Hematopoietic multipotent progenitor cell treated with erythropoietin and hydrocortisone succinate and interleukin-3 and kit ligand, for 17 days (in vitro differentiated cells): ENCODE results near the gene GIPC1.
"Not testable (repeated sequence)": the region's sequence is repeated elsewhere in the genome, so short reads cannot be mapped to it uniquely, and the experiment has no call there.

Source experiments
- DNase-seq: peaks from one replicate; pipeline ENCODE4 v3.0.0-alpha.2; 2015; ENCODE audit warnings: low spot score

Gene GIPC1

DNA sequence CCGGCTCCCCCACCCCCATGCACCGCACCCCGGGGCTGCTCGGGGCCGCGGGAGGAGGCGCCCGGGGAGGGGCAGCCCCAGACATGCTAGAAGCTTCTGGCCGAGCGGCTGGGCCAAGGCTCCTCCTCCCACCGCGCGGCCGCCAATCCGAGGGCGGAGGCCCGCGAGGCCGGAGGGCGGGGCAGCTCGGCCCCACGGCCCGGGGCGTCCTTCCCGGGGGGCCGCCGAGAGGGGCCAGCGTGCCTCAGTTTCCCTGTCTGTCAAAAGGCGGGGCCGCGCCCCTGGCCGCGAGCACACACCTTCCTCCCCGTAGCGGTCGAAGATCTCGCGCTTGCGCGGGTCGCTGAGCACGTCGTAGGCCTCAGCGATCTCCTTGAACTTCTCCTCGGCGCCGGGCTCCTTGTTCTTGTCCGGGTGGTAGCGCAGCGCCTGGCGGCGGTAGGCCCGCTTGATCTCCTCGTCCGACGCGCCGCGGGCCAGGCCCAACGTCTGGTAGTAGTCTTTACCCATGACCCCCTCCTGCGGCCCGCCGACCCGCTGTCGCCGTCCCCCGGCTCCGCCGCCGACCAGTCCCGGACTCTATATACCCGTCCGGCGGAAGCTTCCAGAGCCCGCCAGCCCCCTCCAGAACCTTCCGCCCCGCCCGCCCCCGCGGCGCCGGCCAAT lies 22.0 kb upstream of the GIPC1 start, which contains the start of gene DNAJB1:
Gene DNAJB1, minus strand, starts transcription at position 558 of the 666 bp plus-strand sequence. Its CDS starts 48 bp downstream, at position 510.
- DNase-seq, result peak; percentile 91

DNA sequence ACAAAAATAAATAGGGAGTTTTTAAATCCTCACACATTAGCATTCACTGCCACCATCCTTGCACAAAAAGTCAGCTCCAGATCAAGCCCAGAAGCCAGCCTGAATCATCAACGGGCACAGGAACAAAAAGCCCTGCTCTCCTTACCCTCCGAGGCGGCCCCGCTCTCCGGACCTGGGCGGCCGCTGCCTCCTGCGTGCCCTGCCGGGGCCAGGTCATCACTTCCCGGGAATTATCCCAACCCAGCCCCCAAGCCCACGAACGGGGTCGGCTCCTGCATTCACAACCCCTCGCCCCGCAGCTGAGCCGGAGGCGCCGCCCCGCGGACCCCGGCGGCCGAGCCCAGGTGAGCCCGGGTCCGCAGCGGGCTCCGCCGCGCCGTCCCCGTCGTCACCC lies 21.5 kb upstream of the GIPC1 start:
- no peak for DNase-seq

DNA sequence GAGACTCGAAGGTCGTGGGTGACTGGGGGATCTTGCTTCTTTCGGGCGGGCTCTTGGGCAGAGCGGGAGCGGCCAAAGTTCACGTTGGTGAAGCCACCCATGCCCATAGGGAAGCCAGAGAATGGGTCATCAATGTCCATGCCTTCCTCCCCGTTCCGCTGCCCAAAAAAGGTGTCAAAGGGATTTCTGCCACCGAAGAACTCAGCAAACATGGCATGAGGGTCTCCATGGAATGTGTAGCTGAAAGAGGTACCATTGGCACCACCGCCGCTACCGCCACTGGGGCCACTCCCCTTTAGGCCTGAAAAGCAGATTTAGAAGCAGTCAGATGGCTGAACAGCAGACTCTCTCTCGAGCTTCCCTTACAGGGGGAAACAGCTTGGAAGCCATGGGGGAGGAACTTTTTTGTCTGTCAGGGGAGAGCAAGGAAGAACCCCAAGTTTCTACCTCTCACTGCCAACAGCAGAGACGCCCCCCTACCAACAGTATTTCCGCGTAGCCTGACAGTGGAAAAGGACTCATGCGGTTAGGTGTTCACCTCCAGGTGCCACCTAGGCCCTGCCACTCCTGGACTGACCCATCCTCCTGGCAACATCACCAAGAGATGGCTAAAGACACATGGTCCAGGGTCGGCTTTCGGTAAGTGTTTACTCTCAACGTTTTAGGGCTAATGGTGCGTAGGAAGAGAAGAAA lies 21.0 kb upstream of the GIPC1 start:
- DNase-seq, result peak; percentile 56

DNA sequence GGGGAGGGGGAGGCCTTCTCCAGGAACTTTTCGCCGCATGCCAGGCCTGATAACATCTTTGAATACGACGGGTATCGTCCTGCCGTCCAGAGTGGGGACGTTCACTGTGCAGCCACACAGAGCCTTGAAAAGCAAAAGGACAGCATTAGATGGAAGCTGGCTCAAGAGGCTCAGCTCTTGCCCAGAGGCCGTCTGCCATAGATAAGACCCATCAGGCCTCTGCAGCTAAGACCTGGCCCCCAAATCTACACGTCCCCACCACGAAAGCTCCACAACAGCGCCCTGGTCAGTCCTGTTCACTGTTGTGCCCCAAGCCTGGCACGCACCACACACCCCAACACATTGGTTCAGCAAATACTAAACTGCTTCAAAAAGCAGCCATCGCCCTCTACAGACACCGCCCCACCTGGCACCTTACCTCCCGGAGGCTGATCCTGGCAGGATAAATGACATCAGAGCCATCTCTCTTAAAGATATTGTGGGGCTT lies 20.2 kb upstream of the GIPC1 start:
- DNase-seq, result peak; percentile 38

DNA sequence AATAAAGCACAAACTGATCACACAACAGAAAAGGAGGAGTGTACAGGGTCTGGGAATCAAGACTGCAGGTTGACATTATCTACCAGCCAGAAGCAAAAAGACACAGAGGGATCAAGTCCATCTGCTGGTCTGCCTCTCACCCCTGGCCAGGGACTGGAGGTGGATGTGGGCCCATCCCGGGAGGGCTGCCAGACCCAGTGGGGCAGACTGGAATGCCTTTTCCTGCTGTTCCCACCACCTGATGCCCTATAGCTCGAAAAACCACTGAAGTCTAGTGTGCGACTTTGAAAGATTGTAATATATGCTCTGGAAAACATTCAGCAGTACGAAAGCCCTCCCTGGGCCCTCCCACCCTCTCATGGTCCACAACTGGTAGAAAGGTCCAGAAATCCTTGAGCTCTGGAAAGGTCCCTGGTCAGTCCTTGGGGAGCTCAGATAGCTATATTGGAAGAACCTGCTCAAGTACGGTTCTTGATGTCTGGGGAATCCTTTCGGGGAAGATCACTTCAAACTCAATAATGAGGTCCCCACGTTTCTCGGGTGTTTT lies 19.6 kb upstream of the GIPC1 start:
- DNase-seq, result no peak

DNA sequence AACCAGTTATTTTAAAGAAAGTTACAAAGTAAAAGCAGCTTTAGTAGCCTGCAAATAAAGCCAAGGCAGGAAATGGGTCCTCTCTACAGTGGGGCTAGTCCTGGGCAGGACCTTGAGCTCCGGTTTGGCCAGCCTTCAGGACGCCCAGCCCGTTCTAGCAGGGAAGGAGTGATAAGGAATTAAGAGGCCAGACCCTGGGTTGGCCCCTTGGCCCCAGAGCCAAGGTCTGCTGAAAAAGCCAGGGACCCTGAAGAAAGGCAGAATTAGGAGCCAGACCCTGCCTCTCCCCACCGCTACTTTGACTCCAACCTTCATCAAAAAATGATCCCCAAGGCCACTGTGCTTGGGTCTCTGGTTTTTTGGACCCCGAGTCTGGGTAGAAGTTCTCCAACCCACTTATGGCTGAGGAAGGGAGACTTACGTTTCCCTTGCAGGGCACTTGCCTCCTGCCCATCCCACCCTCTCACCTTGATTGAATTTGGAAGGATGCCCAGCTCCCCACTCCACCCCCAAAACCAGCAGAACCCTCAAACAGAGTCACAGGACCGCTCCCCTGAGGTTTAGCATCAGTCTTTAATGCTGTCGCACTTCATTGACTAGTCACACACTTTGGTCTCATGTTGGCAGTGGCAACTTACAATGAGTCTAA lies 18.4 kb upstream of the GIPC1 start:
- DNase-seq, result no peak

DNA sequence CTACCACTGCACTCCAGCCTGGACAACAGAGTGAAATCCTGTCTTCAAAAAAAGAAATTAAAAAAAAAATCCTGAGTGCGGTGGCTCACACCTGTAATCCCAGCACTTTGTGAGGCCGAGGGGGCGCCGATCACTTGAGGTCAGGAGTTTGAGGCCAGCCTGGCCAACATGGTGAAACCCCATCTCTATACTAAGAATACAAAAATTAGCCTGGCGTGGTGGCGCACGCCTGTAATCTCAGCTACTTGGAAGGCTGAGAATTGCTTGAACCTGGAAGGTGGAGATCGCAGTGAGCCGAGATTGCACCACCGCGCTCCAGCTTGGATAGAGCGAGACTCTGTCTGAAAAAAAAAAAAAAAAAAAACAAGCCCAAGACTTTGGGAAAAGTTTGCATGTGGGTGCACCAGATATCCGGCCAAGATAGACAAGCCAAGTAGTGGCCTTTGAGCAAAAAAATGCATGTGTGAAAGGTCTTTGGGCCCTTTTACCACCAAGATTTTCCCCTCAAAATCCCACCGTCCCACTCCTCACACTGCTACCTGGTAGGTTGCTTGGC lies 16.6 kb upstream of the GIPC1 start:
- no peak for DNase-seq

DNA sequence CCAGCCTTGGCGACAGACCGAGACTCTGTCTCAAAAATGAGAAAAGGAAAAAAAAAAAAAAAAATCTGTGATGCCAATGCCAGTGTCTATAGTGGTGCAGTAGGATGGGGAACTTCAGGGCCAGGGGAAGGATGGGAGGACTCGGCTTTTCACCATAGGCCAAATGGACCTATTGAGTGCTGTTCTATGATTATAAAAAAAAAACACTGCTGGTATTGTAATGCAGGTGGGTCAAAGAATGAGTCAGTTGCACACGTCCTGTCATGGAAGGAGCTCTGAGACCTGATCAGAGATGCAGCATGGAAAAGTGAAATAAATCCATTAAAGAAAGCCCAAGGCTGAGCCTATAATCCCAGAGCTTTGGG lies 15.3 kb upstream of the GIPC1 start:
- no peak for DNase-seq

DNA sequence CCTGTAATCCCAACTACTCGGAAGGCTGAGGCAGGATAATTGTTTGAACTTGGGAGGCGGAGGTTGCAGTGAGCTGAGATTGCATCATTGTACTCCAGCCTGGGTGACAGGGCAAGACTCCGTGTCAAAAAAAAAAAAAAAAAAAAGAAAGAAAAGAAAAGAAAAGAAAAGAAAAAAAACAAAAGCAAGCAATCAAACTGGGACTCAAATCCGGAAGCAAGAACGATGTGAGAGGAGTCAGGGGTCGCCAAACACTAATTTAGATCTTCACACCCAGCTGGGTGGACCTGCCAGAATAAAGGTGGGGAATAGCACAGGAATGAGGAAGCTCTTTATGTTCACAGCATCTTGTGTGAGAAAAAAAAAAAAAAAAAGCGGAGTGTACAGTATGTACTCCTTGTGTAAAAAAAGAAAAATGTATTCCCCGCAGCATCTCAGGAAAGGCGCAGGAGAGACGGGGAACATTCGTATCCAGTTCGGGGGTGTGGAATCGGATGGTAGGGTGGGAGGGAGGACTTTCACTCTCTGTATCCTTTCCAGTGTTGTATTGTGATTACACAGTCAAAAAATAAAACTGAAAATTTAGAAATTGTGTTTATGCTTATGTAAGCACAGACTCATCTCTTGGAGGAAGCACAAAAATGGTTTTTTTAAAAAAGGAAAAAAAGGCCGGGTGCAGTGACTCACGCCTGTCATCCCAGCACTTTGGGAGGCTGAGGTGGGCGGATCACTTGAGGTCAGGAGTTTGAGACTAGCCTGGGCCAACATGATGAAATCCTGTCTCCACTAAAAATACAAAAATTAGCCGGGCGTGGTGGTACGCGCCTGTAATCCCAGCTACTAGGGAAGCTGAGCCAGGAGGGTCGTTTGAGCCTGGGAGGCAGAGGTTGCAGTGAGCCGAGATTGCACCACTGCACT lies 14.6 kb upstream of the GIPC1 start:
- DNase-seq, result no peak

DNA sequence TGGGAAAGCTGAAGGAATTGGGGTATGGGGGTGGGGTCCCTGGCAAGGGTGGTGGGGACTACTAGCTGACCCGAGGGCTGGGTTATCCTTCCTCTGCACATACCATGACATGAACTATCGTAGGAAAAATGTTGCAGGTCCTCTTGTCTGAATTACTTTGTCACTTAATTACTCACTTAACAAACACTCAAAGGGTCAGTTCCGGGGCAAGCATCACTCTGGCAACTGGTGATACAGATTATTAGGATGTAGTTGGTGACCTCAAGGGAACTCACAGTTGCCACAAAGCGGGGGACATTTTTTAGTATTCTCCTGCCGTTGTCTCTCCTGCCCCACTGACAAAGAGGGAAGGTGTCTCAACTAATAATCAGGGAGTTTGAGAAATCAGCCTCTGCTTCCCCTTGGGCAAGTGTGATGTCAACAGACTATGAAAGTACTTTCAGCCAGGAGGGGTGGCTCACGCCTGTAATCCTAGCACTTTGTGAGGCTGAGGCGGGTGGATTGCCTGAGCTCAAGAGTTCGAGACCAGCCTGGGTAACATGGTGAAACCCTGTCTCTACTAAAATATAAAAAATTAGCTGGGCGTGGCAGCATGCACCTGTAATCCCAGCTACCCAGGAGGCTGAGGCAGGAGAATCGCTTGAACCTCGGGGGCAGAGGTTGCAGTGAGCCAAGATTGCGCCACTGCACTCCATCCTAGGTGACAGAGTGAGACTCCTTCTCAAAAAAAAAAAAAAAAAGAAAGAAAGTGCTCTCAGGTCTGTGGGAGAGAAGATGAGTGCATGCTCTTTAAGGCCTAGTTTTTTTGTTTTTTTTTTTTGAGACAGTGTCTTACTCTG lies 12.0 kb upstream of the GIPC1 start:
- DNase-seq, result no peak

DNA sequence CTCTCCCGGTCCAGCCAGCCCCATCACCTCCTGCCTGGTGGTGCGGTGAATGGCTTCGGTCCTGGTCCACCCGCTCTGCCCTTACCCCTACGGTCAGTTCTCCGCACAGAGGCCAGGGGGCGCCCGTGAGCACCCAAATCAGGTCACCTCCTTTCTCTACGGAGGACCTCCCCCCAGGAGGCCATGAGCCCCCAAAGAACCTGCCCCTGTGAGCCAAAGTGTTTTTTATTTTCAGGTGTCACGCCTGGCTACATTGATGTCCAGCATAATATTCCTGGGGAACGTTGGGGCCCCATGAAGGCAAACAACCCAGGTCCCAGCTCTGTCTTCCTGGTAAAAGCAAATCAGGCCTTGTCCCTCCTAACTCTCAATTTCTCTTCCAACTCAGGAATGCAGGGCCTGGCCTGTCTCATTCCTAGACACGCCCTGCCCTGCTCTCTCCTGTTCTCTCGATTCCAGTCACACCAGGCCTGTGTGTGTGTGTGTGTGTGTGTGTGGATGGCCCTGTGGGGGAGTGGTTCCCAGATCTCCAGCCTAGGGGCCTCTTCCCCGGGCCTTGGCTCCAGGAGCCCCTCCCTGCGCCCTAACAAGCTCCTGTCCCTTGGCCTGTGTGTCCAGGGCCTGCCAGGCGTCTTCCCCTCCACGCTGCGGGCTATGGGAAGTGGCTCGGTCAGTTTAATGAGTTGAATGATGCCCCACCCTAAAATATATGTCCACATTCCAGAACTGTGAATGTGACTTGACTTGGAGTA lies 9.7 kb upstream of the GIPC1 start:
- DNase-seq, result peak; percentile 78

DNA sequence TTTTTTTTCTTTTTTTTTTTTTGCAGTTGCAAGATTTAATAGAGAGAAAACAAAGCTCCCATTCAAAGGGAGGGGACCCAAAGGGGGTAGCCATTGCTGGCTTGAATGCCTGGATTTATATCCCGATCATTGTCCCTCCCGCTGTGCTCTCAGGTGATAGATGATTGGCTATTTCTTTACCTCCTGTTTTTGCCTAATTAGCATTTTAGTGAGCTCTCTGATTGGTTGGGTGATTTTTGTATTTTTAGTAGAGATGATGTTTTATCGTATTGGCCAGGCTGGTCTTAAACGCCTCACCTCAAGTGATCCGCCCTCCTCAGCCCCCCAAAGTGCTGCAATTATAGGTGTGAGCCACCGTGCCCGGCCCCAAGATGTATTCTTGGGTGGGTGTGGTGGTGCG lies 8.6 kb upstream of the GIPC1 start:
- DNase-seq, result not testable (repeated sequence)

DNA sequence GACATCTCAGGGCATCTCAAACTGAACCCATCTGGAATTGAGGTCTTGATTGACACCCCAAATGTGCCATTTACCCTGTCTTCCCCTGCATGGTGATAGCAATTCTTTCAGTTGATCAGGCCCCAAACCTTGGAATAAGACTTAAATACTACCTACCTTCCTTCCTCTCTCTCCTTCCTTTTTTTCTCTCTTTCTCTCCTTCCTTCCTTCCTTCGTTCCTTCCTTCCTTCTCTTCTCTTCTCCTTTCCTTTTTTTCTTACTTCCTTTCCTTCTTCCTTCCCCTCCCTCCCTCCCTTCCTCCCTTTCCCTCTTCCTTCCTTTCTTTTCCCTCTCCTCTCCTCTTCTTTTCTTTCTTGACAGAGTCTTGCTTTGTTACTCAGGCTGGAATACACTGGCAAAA lies 7.4 kb upstream of the GIPC1 start:
- DNase-seq, result no peak

DNA sequence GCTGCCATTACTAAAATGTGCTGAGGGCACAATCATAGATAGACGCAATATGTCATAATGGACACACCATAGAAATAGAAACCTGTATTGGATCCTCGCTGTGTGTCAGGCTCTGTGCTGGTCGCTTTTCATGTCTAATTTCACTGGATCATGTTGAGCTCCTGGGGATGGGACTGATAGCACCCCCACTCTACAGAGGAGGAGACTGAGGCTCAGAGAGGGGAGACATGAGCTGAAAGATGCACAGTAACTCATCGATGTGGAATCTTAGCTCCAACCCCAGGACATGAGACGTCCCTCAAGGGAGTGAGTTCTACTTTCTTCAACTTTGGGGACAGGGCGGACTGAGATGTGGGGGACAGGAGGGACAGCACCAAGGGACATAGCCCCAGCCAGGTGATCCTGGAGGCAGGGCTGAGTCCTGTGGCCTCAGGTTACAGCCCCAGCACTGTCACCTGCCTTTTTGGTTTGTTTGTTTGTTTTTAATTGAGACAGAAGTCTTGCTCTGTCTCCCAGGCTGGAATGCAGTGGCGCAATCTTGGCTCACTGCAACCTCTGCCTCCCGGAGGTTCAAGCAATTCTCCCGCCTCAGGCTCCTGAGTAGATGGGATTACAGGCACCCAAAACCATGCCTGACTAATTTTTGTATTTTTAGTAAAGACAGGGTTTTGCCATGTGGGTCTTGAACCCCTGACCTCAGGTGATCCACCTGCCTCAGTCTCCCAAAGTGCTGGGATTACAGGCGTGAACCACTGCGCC lies 6.6 kb upstream of the GIPC1 start:
- DNase-seq, result no peak

DNA sequence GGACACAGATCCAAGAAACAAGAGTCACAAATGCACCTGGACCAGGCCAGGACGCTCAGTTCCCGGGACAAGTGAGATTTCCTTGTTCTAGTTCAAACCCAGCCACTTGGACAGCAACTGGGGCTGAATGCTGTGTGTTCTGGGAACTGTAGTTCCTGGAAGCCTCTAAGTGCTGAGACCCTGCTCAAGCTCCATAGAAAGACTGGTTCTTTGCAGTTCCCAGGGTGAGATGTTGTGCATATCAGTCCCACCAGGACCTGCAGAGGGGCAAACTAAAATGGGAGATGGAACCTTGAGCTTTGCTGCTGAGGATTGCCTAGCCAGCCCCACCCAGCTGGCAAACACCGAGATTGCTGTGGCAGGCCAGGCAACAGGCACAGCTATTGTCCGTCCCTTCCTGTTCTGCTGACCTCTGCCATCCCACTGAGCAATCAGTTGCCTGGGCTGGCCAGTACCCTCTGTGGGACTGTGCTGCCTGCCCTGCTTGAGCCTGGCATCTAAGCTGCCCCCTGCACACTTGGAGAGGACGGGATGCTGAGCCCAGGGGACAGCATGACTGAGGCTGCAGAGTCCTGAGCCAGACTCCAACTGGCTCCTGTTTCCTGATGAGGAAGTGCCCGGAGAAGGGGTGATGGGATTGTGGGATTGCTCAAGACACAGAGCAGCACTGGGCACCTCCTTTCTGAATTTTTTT lies 1.4 kb upstream of the GIPC1 start:
- DNase-seq, result no peak

DNA sequence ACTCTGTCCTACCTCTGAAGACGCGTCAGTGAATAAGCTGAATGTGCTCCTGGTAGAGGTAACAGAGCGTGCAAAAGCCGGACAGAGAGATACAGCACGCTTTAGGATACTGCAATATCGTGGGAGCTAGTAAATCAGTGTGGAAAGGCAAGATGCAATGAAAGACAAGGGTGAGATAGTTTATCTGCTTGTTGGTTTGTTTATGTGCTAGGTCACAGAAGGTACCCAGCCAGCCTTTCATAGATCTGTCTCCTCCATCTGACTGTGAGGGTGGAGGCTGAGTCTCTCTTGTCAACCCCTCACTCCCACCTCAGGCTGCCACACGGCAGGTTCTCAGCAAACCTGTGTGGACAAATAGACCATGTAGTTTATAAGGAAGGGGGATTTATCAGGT lies 904 bp upstream of the GIPC1 start:
- DNase-seq, result no peak

DNA sequence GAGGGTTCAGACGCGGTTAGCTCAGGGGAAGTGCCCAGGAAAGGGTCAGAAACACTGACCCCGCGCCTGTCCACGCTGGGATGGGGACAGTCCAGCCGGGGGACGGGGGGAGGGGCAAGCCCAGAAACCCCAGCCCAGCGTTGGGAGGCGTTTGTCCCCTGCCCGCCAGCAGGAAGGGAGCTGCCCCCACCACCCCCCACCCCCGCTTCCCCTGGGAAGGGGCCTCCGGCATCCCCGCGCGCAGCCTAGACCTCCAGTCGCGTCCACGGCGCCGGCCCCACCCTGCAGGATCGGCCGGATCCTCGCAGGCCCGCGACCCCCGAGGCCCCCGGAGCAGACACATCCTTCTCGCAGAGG lies 277 bp downstream of the GIPC1 start:
- DNase-seq, result no peak

DNA sequence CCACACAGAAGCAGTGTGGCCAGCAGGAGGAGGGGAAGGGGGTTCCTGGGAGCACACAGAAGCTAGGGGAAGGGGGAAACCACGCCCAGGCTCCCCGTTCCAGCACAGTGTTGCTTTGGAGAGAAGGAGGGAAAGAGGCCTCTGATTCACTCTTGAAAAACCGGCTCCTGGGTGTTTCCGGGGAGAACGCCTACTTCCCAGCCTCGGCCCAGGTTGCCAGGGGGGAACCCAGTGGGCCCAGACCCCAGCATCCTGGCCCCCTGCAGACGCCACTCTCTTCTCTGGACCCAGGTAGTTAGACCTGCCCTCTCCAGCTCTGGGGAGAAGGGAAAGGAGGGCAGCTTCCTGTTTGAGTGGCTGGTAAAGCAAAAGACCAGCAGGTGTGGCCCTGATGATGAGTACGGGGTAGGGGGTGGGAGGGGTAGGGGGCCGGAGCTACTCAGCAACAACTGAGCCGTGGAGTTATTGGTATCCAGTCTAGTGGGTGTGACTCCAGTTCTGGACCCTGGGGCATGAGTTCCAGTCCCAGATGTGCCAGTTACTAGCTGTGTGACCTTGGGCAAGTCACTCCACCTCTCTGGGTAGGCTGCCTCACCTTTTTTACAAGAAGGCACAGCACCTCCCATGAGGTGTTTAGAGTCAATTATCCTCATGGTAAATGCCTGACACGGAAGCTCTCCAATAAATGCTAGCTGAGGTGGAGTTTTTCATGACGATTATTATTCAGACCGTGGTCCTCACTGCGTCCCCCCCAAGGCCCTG lies 836 bp downstream of the GIPC1 start:
- no peak for DNase-seq
